Natural killer cell (primary cell): Measurements from ENCODE around the gene OR14A16. TPM values are rescaled to one million over a fixed set of nuclear protein-coding genes. Genes with fewer than 3 reads are reported as not detected.
A peak's percentile ranks its signal among the peaks of the same experiment; 100 is the strongest.

ENCODE experiments used
- ATAC-seq, 3 donors: fragments of 150-1000 bp in 2 of 3; fragments of 200-7000 bp in 1 of 3; cut with Tn5 transposase; 1 replicate in 1 of 3; 2 replicates in 2 of 3; pipeline ENCODE4 v1.10.0; 2021; ENCODE audit warnings: mild to moderate bottlenecking in 2 of 3, moderate library complexity in 2 of 3
- DNase-seq, 2 donors: peaks; one replicate each; pipeline versions ENCODE4 v3.0.0 to v3.0.0-alpha.2; 2013 to 2021; ENCODE audit warnings: mixed read lengths in 1 of 2
- H3K27ac ChIP-seq: one replicate; pipeline ENCODE4 v1.5.1; 2013; ENCODE audit warnings: mild to moderate bottlenecking, low read length
- H3K27me3 ChIP-seq: one replicate; pipeline ENCODE4 v1.6.1; 2013; ENCODE audit warnings: low read length; ENCODE audit not compliant: control insufficient read depth, insufficient read depth
- H3K36me3 ChIP-seq: one replicate; pipeline ENCODE4 v1.6.1; 2013; ENCODE audit warnings: low read length; ENCODE audit not compliant: control insufficient read depth, insufficient read depth
- H3K4me1 ChIP-seq: one replicate; pipeline ENCODE4 v1.6.1; 2013; ENCODE audit warnings: low read length; ENCODE audit not compliant: control insufficient read depth, insufficient read depth
- H3K4me3 ChIP-seq: one replicate; pipeline ENCODE4 v1.5.1; 2013; ENCODE audit warnings: low read length
- H3K9me3 ChIP-seq: one replicate; pipeline ENCODE4 v1.6.1; 2013; ENCODE audit warnings: low read length; ENCODE audit not compliant: control insufficient read depth, insufficient read depth
- H3K27ac Mint-ChIP-seq, 2 donors: one replicate each; pipeline ENCODE4 v1.8.0; 2022; ENCODE audit warnings: mild to moderate bottlenecking in 2 of 2, mixed read lengths in 2 of 2, moderate library complexity in 1 of 2
- H3K27me3 Mint-ChIP-seq, 2 donors: one replicate each; pipeline ENCODE4 v1.8.0; 2022; ENCODE audit warnings: low read depth in 2 of 2, mixed read lengths in 2 of 2
- H3K36me3 Mint-ChIP-seq: one replicate; pipeline ENCODE4 v1.8.0; 2022; ENCODE audit warnings: mixed read lengths
- H3K4me1 Mint-ChIP-seq, 2 donors: one replicate each; pipeline ENCODE4 v1.8.0; 2022; ENCODE audit warnings: mixed read lengths in 2 of 2
- H3K4me3 Mint-ChIP-seq: one replicate; pipeline ENCODE4 v1.8.0; 2022; ENCODE audit warnings: mild to moderate bottlenecking, moderate library complexity, mixed read lengths
- H3K9me3 Mint-ChIP-seq, 2 donors: one replicate each; pipeline ENCODE4 v1.8.0; 2022; ENCODE audit warnings: mixed read lengths in 2 of 2
- CTCF ChIP-seq: fragments of 200-600 bp; IDR thresholded peaks from one replicate; pipeline ENCODE4 v1.8.0; 2022; ENCODE audit warnings: antibody characterized with exemption
- WGBS: methylation state at CpG from one replicate; pipeline ENCODE4 v1.1.7; 2013; ENCODE audit warnings: missing lambda C conversion rate; ENCODE audit not compliant: insufficient coverage; 5-methylcytosine and 5-hydroxymethylcytosine counted together
- intact Hi-C: fragments of 100-400 bp; cut with micrococcal nuclease; formaldehyde crosslinking; loops from one replicate; pipeline ENCODE4 v1.14.2; 2022
- total RNA-seq, 4 donors: library from RNA; stranded (reverse); fragments of 120-200 nt in 1 of 4; gene quantifications; one replicate each; pipeline versions ENCODE4 v1.2.3 to v1.2.4, GENCODE V29; 2013 to 2022

The OR14A16 gene
- total RNA-seq, 3 donors from 2014 or later (not counting 1 experiment from before 2014, with no cell fraction given), result not detected

- Histone ChIP-seq H3K27ac (no peak overlapping the region), H3K36me3 (no peaks in the 10 kb centered on the region), H3K27me3 (peaks cover 4% of the 10 kb centered on the region), H3K9me3 (no peaks in the 10 kb centered on the region), H3K4me3 (peak overlapping the region; percentile 39), H3K4me1 (peaks cover 6% of the 10 kb centered on the region)
- H3K4me3 Mint-ChIP-seq, result peak overlapping the region; percentile 91
- no peaks in the 10 kb centered on the region for H3K9me3 Mint-ChIP-seq
- WGBS, result 4% methylated on average over 12 of the region's 15 CpGs
- DNase-seq (no peak), ATAC-seq (no peak)
- no peaks in the 10 kb centered on the region for H3K36me3 Mint-ChIP-seq
- intact Hi-C loops, result no loop called here
- H3K27ac Mint-ChIP-seq, result no peak overlapping the region
- peaks cover 12 to 13% of the 10 kb centered on the region in 2 donors for H3K4me1 Mint-ChIP-seq
- TF ChIP-seq CTCF, result no peak
- peaks cover 18 to 33% of the 10 kb centered on the region in 2 donors for H3K27me3 Mint-ChIP-seq
These were observed 34.2 kb upstream of the OR14A16 start for GRCh38 chr1:247857985-247858619.

GRCh38 chr1:247857069-247857984 lies 33.4 kb upstream of the OR14A16 start, which contains the start of gene TRIM58:
TSS of gene TRIM58 (plus strand) at chr1:247857187. CDS start at chr1:247857247, 60 bp downstream.
- TF ChIP-seq CTCF, result no peak
- H3K27ac ChIP-seq, result no peak within 1 kb of the TSS
- H3K4me1 Mint-ChIP-seq, result peaks cover 12 to 13% of the 10 kb centered on the region in 2 donors

GRCh38 chr1:247855911-247856310 lies 32.0 kb upstream of the OR14A16 start:
- intact Hi-C loops, result no loop called here
- peak overlapping the region; percentile 89 for H3K4me3 Mint-ChIP-seq
- no peaks in the 10 kb centered on the region for H3K36me3 ChIP-seq
- ATAC-seq, result no peak
- peaks cover 6% of the 10 kb centered on the region for H3K4me1 ChIP-seq
- H3K27me3 ChIP-seq, result peaks cover 4% of the 10 kb centered on the region
- H3K4me1 Mint-ChIP-seq, result peaks cover 12 to 13% of the 10 kb centered on the region in 2 donors
- peaks cover 24 to 32% of the 10 kb centered on the region in 2 donors for H3K27me3 Mint-ChIP-seq
- H3K27ac ChIP-seq, result no peak overlapping the region
- no peak overlapping the region for H3K27ac Mint-ChIP-seq
- peaks cover 0 to 2% of the 10 kb centered on the region in 2 donors for H3K9me3 Mint-ChIP-seq
- no peaks in the 10 kb centered on the region for H3K36me3 Mint-ChIP-seq
- no peak overlapping the region for H3K4me3 ChIP-seq
- no peak for DNase-seq
- no peaks in the 10 kb centered on the region for H3K9me3 ChIP-seq
- 90% methylated on average over 2 of the region's 4 CpGs for WGBS
- TF ChIP-seq CTCF, result no peak

More at GRCh38 chr1:247857069-247857984, 33.4 kb upstream of the OR14A16 start, which contains the start of gene TRIM58:
- H3K27me3 Mint-ChIP-seq, result peaks cover 18 to 33% of the 10 kb centered on the region in 2 donors
- peak; percentile 16 to 25 for DNase-seq
- H3K27ac Mint-ChIP-seq, result no peak within 1 kb of the TSS
- H3K4me3 Mint-ChIP-seq, result peak within 1 kb of the TSS; percentile 91
- intact Hi-C loops, result no loop called here
- H3K36me3 ChIP-seq, result no peaks in the 10 kb centered on the region
- peak; percentile 31 to 81 (median 49) for ATAC-seq
- no peaks in the 10 kb centered on the region for H3K9me3 ChIP-seq
- WGBS, result 2% methylated on average over 109 of the region's 109 CpGs
- H3K9me3 Mint-ChIP-seq, result peaks cover 0 to 2% of the 10 kb centered on the region in 2 donors
- no peaks in the 10 kb centered on the region for H3K36me3 Mint-ChIP-seq
- H3K27me3 ChIP-seq, result peaks cover 4% of the 10 kb centered on the region
- peaks cover 6% of the 10 kb centered on the region for H3K4me1 ChIP-seq
- peak within 1 kb of the TSS; percentile 39 for H3K4me3 ChIP-seq
